GM12878 (cell line): Measurements from ENCODE around the gene PSMB10.

Experiments
- HDGF ChIP-seq: fragments of 450-650 bp; IDR thresholded peaks from 2 replicates; pipeline ENCODE4 v1.6.1; 2016; ENCODE audit warnings: antibody characterized with exemption
- POLR2A ChIP-seq: IDR thresholded peaks from 2 replicates; pipeline ENCODE4 v1.6.1; 2011; ENCODE audit warnings: low read depth, mild to moderate bottlenecking, low read length
- POLR2AphosphoS5 ChIP-seq: IDR thresholded peaks from 2 replicates; pipeline ENCODE4 v1.6.1; 2011; ENCODE audit warnings: mild to moderate bottlenecking, low read length, inconsistent platforms
- RAD21 ChIP-seq: IDR thresholded peaks from 2 replicates; pipeline ENCODE4 v1.6.1; 2011; ENCODE audit warnings: mild to moderate bottlenecking, low read depth, low read length, moderate library complexity; ENCODE audit not compliant: insufficient read depth
- REST ChIP-seq: IDR thresholded peaks from 2 replicates; pipeline ENCODE4 v1.6.1; 2012; ENCODE audit warnings: mild to moderate bottlenecking, low read depth, low read length
- SP1 ChIP-seq: IDR thresholded peaks from one replicate; pipeline ENCODE4 v1.6.1; 2011; ENCODE audit warnings: low read depth, low read length

- TF ChIP-seq POLR2A (no peak), SP1 (no peak), RAD21 (no peak), POLR2AphosphoS5 (no peak), REST (no peak), HDGF (no peak)
Observed at GRCh38 chr16:67886387-67886786, 50.3 kb downstream of the PSMB10 start.
